Activated effector memory CD4-positive, alpha-beta T cell treated with Interleukin-2 at 50 U/mL for 16 hours (primary cell): ENCODE results near the gene HYLS1.
A peak's percentile ranks its signal among the peaks of the same experiment; 100 is the strongest.

Experiments
- DNase-seq: peaks from one replicate; pipeline ENCODE4 v3.0.0-alpha.2; 2020

HYLS1 gene

DNA sequence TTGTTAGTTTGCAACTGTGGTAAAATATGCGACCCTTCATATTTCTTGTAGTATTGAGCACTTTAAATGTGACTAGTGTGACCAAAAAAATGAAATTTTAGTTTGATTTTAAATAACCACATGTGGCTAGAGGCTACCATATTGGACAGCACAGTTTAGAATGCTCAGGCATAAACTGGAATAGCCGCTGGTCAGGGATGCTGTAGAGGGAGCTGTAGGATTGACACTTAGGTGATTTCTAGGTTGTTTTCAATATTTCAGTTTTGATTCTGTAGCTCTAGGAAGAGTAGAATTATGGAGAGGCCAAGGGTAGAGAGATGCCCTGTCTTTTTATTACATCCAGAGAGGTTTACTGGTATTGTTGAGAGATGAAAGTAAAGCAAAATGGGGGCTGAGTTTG is 47.6 kb downstream of the HYLS1 start:
- no peak for DNase-seq

DNA sequence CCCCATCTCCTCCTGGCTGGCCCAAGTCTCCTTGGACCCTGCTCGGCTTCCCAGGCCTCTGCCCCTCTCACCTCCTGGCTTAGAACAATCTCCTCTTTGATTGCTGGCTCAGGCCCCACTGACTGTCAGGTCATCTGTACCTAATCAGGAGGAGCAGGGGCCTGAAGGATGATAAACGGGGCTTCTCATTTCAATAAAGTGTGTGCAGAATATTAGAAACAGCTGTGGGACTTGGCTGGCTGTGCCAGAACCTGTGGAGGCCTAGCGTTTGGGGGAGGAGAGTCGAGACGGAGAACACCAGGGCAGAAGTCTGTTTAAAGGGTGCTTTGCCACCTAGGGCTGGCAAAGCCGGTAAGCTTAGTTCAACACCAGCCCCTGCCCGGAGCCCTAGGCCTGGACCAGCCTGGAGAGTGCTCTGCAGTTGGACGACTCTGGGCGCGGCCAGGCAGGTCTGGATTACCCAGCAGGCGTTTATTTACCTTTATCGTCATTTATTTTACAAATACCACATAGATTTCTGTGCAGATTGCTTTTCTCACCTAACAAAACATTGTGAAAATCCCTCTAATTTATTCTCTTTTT is 48.2 kb downstream of the HYLS1 start:
- no peak for DNase-seq

DNA sequence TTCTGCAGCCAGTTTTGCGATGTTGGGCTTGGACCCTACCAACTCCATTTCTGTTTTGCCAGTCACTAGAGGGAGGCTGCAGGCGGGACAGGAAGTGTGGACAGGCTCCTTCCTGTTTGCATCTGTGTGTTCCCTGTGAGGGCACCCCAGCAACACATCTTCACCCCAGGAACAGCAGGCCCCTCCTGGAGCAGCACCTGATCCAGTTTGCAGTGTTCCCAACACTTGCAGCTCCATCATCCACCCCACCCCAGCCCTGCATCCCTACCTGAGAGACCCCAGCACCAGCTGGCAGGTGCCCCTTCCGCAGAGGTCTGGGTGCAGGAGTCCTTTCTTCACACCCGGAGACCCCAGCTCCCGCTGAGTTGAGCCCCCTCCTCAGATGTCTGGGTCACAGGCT is 51.0 kb downstream of the HYLS1 start:
- DNase-seq: no peak

DNA sequence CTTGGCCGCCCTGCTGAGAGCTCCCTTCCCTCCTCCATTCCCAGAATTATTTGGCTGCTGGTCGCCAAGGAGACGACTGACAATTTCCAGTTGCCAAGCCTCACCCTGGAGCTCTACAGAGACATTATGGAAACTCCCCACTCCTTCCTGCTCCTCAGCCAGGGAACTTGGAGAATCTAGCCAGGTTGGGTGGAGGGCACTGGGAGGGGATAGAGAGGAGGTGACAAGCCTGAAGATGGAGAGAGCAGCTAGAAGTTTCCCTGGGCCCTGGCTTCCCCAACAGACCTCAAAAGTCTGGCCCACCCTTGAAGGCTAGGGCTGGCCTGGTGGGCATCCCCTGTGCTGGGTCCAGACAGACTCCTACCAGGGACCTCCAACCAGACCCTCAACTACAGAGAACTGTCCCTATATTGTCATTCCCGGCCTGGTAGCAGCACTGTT is 51.6 kb downstream of the HYLS1 start:
- DNase-seq: no peak

DNA sequence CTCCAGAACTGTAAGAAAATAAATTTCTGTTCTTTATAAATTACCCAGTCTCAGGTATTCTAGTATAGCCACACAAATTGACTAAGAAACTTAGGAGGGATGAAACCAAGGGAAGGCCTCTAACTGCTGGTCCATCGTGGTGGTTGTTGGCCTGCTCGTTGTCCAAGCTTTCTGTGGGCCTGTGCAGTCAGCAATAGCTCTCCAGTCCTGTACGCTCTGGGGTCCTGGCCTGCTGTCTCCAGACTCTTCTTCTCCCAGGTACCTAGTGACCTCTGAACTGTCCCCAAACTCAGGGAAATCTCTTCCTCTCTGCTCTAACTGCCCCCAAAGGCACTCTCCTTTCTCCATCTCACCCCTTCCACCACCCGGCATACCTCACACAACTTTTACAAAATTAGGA is 52.7 kb downstream of the HYLS1 start:
- no peak for DNase-seq

DNA sequence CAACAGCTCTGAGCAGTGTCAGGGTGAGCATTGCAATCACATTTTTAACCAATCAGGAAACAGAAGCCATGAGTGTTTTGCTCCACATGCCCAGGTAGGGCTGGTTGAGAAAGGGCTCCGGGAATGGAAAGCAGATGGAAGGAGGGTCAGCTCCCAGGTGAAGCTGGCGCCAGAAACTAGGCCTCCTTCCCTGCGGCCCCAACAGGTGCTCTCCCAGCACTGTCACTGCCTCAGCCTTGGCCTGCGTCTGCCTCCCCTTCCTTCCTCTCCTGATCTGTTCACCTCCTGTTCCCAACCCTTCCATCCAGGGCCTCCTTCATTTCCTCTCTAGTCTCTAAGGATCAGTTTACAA is 53.8 kb downstream of the HYLS1 start:
- no peak for DNase-seq

DNA sequence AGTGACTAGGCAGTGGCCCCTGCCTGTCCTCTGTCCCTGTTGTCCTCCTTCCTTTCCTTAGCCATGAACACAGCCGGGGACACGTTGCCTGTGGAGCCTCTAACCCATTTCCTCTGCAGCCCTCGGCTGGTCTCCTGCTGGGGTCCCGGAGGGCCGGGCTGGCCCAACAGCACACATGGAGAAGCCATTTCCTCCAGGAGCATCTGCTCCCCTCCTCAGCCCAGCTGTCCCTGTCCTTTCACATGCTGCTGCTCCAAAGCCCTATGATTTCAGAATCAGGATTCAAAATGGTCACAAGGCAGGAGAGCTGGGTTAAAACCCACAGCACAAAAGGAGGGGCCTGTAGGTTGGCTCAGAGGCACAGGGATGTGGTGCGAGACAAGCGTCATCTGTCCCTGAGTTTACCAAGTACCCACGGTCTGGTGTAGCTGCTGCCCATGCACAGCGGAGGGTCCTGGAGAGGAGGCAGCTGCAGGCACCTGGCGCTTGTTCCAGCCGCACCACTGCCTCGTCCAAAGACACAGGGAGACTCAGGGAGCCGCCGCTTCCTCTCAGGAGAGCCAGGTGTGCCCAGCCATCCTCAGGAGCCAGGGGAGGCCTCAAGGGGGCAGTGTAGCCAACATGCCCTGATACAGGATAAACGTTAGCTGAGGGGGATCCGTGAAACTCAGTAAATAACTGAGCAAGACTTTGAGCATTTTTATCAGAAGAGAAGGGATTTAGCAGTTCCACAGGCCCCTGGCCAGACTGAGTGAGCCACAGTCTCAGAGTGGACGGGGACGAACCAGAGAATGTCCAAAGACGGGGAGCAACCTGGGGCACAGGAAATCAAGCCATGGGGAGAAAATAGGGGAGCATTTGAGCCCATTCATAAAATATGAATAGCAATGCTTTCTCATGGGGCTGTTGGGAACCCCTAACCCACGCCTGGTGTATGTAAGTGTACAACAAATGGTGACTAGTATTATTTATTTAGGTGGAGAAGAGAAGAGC is 54.4 kb downstream of the HYLS1 start:
- peak; percentile 8 for DNase-seq

DNA sequence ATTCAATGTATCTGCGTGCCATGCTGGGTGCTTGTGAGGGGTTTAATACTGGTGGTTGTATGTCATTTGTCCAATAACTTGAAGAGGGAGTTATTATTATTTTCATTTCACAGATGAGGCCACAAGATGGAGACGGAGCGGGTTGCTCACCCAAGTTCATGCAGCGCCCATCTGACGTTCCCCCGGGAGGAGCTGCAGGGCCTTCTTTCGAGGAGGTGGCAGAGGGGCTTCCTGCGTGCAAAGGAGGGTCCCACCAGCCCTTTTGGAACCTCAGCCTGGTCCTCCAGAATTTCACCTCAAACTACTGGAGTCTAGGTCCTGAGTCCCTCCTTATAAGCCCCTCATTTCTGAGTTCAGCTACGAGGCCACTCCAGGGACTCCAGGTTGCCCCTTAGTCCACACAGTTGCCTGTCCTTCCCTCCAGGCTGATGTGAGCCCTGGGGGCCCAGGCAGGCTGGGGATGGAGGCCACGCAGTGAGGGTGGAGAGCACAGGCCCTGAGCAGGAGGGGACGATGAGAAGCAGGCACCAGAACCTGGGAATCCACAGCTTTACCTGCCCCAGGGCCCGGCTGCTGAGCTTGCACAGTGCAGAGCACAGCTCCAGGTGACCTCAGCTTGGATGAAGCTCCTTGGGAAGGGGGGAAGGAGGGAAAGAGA is 55.4 kb downstream of the HYLS1 start:
- DNase-seq: no peak

DNA sequence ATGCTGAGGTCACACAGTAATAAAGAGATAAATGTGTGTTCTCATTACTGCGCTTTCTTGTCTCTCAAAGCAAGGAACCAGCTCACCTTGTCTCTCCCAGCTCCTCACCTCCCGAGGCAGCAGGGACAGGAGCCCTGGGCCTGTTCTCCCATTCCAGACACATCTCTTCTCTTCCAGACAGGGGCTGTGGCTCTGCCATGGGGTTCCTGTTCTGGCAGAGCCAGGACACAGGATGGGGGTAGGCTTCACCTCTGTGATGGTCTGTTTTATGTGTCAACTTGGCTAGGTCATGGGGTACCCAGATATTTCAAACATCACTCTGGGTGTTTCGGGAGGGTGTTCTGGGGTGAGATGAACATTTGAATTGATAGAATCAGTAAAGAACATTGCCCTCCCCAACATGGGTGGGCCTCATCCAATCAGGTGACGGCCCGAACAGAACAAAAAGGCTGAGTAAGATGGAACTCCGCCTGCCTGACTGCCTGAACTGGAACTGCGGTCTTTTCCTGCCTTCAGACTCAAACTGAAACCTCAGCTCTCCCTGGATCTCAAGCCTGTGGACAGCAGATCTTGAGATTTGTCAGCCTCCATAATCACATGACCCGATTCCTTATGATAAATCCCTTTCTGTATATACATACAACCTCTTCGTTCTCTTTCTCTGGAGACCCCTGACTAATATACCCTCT is 56.3 kb downstream of the HYLS1 start:
- DNase-seq: no peak

DNA sequence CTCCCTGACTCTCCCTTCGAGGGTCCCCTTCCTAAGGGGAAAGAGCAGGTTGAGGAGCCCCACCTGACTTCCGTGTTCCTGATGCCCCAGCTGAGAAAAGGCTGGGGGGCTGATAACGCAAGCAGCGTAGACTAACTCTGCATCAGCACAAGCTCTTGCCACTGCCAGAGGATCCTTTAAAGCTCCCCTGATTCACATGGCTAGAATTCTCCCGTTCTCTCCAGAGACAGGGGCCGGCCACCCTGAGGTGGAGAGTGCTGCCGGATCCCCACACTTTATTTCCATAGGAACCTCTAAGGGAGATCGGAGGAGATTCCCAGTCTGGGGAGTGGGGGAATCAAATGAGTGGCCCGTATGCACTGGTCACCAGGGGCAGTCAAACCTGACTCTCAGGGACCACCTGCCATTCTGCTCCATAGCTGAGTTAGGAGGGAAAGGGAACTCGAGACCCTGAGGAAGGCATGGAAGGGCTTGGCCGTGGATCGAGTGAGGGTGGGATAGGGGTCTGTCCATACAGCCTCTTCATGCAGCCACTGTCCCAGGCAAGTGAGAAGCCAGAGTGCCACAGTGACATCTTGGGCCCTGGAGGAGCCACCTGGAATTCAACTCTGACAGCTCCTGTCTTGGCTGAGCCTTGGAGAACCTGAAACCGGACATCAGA is 57.0 kb downstream of the HYLS1 start:
- DNase-seq: no peak

DNA sequence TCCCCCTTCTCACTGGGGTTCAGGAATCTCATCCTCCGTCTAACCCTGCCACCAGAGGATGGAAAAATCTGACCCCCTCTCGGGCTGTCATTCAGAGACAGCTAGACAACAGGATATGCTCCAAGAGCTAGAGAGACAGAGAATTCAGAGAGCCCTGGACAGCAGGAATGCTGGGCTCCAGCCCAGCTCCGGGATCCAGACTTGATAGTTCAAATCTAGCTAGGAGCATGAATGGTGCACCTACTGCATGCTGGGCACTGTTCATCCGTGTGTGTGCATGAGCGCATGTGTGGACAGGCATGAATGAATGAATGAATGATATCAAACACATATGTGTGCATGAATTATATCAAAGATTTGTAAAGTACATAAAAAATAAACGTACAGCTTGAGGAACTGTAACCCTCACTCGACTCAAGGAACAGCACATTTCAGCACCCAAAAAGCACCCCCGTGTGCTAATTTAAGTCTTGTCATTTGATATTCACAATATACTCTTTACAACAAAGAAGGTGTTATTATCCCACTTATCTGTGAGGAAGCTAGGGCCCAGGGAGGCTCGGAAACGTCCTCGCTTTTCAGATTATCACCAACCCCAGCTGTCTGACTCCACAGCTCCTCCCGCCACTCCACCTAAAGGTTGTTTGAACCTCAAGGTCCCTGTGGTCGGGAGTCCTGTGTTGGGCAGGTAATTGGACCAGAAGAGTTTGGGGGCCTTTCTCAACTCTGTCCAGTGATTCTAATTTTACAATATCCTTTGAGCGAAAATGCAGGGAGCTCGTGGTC is 57.7 kb downstream of the HYLS1 start:
- no peak for DNase-seq

DNA sequence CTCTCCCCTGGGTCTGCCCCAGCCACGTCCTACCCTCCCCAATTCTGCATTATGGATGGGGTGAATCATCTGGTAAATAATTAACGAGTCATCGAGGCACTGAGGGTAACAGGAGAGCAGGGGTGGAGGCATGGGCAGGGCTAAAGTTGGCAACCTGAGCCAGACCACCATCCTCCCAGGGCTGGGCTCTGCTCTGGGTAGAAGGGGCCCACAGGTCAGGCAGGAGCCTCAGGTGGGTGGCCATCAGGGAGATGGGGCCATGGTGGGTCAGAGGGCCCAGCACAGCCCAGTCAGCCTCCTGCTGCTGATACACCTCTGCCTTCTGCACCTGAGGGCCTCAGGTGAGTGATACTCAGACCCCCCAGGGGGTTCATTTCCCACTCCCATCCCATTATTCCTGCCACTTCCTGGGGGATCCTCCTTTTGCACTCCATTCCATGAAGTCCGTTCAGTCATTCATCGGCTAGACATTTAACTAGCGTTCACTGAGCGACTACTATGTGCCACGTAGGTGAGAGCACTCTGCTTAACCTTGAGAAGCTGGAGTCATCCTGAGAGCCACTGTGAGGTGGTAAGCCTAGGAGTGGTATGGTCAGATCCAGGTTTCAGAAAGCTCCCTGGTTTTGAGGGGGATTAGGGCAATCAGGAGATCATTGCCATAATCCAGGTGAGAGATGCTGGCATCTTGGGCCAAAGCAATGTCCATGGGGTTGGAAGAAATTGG is 58.5 kb downstream of the HYLS1 start, which contains the start of gene VSIG10L2:
VSIG10L2 (plus strand) TSS at position 248 of the 724 bp plus-strand sequence; CDS start at position 260, 12 bp downstream.
- no peak for DNase-seq

DNA sequence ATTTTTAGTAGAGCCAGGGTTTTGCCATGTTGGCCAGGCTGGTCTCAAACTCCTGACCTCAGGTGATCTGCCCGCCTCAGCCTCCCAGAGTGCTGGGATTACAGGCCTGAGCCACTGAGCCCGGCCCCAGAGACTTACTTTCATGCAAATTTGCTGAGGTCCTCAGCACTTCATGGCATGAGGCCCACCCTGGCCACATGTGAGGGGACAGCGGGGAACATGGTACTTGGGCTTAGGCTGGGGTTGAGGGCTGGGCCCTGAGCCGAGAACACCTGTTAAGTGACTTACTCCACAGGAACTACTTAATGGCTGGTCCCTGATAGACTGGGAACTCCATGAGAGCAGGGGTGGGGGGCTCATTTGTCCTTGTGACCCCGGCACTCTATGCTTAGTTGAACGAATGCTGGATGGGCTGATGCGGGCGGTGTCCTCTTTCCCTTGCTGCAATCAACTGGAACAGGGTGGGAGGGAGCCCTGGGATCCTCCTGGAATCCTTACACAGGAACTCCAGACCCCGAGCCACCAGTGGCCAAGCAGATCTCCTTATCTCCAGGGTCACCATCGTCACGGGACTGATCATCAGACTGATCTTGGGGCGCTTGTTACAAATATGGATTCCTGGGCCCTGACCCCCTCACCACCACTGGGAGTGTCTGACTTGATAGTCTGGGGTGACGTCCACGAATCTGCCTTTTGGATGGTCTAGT is 59.4 kb downstream of the HYLS1 start:
- no peak for DNase-seq

DNA sequence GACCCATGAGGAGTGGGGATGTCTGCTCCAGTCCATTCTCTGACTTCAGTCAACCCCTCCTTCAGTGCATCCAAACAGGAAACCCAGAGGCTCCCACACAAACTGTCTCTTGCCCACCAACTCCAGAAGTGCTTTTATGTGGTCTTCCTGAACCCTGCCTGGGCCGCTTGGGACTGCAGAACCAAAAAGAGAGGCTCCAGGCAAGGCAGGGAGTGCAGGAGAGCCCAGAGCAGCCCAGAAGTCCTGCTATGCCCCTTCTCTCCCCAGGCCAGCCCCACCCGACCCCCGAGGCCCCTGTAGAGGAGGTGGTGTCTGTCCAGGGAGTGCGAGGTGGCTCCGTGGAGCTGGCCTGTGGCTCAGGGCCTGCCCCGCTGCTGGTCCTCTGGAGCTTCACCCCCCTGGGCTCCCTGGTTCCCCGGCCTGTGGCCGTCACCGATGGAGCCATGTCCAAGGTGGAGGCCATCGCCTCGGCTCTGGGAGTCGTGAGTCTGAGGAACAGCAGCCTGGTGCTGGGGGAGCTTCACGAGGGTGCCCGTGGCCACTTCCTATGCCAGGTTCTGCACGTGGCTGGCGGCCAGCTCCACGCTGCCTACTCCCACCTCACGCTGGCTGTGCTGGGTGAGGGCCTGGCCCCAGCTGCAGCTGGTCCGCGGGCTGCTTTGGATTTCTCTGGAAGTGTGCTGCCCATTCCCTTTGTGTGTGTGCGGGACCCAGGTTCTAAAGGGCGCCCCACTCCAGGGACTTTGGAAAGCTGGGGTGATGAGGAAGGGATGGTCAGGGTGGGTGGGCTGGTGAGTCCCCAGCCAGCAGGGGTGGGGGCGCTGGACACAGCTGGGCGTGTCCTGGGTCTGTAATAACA is 60.2 kb downstream of the HYLS1 start:
- DNase-seq: no peak

DNA sequence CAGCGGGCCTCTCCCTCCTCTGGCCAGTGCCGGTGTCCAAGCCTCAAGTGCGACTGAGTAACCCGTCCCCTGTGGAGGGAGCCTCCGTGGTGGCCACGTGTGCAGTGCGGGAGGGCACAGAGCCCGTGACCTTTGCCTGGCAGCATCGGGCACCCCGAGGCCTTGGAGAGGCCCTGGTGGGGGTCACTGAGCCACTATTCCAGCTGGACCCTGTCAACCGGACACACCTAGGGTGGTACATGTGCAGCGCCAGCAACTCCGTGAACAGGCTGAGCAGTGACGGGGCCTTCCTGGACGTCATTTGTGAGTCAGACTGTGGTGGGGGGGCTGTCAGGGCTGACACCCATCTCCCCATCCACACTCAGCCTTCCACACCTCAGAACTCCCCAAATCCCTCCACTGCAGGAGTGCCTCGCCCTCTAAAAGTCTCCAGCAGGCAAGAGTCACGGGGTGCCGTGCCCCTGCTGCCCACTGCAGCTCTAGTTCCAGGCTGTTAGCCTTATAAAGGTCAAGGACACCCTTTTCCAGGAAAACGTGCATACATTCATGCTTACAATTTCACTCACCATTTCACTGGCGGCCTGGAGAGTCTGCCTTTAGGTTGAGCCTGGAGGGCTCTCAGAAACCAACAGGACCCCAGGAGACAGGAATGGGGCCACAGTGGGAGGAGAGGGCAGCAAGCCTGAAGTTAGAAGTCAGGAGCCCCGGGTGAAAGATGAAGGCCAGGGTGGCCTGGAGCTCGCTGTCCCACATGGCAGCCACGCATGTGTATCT is 61.0 kb downstream of the HYLS1 start:
- no peak for DNase-seq

DNA sequence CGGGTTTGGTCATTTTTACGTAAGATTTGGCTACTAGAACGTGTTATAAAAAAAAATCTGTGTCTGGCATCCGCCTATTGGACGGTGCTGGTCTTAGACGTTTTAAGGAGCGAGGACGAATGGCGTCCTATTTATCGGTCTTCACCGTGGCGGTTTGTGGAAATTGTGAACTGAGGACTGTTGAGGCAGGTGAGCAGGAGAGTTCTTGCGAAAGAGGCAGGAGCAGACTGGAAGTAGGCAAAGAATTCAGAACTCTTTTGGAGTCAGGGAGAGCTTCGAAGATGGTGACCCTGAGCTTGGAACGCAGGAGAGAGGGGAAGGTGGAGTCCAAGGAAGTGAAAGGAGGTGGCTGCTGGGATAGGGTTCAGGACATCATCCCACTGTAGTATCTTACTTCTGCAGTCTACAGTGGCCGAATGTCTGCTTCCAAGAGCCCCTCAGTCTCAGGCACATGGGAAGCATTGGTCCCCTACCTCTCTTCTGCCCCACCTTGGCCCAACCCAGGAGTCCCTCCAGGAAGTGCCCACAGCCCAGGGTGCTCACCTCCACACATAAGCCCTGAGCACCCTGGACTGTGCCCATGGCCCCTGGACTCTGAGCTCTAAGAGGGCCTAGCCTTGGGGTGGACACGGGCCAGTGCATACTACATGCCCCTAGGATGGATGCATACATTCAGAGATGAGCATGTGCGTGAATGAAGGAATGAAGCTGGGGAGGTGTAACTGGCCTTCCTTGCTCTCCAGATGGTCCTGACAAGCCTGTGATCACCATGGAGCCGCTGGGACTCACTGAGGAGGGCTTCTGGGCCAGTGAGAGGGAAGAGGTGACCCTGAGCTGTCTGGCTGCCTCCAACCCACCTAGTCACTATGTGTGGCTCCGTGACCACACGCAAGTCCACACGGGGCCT is 62.1 kb downstream of the HYLS1 start:
- no peak for DNase-seq

DNA sequence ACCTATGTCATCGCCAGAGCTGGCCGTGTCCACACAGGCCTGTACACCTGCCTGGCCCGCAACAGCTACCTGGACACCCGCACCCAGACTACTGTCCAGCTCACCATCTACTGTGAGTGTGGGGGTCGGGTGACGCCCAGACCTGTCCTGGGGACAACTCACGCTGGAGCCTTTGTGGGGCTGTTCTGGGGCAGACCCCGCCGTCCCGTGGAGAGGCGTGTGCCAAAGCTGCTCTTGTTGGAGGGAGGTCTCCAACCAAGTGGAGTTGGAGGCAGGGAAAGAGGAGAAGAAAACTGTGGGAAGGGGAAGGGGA is 62.7 kb downstream of the HYLS1 start:
- no peak for DNase-seq
